ENCODE measurements around the gene HNRNPR.

Gene HNRNPR

DNA sequence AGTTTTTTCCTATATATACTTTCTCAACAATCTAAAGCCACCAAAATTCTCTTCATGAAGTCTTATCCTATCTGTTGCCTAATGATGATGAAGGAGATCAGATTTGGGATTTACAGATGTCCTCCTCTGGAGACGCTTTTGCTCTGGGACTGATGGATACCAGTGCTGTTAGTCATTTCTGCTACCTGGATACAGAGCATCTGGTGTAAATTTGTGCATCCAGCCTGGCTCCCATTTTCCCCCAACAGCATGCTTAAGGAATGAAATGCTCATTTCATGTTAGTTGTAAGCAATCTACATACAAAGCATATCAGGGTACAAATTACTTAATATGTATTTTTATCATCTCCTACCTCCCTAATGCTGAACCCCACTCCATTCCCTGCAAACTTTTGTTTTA, 57.7 kb downstream of the HNRNPR start:
- POLR2A ChIA-PET, result no interaction called here
- DNase-seq (ENCODE audit: extremely low spot score), result no peak
- CTCF ChIA-PET, result no interaction called here
- TF ChIP-seq FOXA1 (IDR thresholded peaks at IDR 0.05) (no peak), HDGF (IDR thresholded peaks at IDR 0.05; ENCODE audit: borderline replicate concordance) (no peak), NFRKB (IDR thresholded peaks at IDR 0.05) (no peak), FOXK2 (IDR thresholded peaks at IDR 0.05) (no peak), FOXM1 (IDR thresholded peaks at IDR 0.05; ENCODE audit: borderline replicate concordance) (no peak), TARDBP (IDR thresholded peaks at IDR 0.05) (no peak), SP1 (IDR thresholded peaks at IDR 0.05) (no peak), LEF1 (IDR thresholded peaks at IDR 0.05; ENCODE audit: borderline replicate concordance) (no peak), CTBP1 (IDR thresholded peaks at IDR 0.05; ENCODE audit: borderline replicate concordance) (no peak), ZNF384 (IDR thresholded peaks at IDR 0.05) (no peak), ARNT (IDR thresholded peaks at IDR 0.05) (no peak), L3MBTL2 (conservative IDR thresholded peaks at IDR 0.05) (no peak), ELF4 (IDR thresholded peaks at IDR 0.05) (no peak), SUZ12 (IDR thresholded peaks at IDR 0.05) (no peak), BHLHE40 (IDR thresholded peaks at IDR 0.05; ENCODE audit: borderline replicate concordance) (no peak)
- TF ChIP-seq, protein P1, sequence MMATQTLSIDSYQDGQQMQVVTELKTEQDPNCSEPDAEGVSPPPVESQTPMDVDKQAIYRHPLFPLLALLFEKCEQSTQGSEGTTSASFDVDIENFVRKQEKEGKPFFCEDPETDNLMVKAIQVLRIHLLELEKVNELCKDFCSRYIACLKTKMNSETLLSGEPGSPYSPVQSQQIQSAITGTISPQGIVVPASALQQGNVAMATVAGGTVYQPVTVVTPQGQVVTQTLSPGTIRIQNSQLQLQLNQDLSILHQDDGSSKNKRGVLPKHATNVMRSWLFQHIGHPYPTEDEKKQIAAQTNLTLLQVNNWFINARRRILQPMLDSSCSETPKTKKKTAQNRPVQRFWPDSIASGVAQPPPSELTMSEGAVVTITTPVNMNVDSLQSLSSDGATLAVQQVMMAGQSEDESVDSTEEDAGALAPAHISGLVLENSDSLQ (IDR thresholded peaks at IDR 0.05), result no peak

DNA sequence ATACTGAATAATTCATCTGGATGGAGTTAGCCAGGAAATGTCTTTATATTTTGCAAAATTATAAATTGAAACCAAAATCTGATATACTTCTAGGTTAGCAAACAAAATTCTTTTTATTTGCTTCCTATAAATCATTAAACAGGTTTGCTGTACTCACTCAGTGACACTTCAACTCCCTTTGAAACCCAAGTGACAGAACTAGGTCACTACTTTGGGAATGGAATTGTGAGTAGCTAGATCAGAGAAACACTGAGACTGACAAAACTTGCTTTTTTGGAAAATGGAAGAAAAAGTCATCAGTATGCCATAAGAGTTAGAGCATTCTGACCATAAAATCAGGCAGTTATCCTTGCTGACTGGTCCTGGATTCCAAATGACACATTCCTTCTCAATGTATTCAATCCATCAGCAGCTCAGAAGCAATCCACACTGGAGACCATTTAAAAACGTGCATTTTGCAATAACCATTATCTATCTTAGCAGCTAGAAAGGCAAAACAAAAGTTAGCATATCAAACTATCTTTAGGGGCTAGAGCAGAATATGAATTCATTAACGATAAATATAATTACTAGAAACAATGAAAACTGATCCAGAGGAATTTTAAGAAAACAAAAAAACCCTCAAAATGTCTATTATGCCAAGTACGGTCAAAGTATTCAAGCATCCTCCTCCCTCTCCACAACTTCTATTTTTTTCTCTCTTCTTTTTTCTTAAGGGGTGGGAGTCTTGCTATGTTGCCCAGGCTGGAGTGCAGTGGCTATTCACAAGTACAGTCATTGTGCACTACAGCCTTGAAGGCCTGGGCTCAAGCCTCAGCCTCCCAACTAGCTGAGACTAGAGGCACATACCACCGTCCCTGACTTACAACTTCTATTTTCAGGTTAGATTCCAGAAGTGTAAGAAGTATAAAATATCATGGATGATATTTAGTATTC, 60.1 kb downstream of the HNRNPR start:
- DNase-seq (ENCODE audit: extremely low spot score), result no peak
- CTCF ChIA-PET, result no interaction called here
- TF ChIP-seq HDGF (IDR thresholded peaks at IDR 0.05; ENCODE audit: borderline replicate concordance) (no peak), BHLHE40 (IDR thresholded peaks at IDR 0.05; ENCODE audit: borderline replicate concordance) (no peak), FOXM1 (IDR thresholded peaks at IDR 0.05; ENCODE audit: borderline replicate concordance) (no peak), SP1 (IDR thresholded peaks at IDR 0.05) (no peak), TARDBP (IDR thresholded peaks at IDR 0.05) (no peak), ARNT (IDR thresholded peaks at IDR 0.05) (no peak), ZNF384 (IDR thresholded peaks at IDR 0.05) (no peak), L3MBTL2 (conservative IDR thresholded peaks at IDR 0.05) (no peak), ELF4 (IDR thresholded peaks at IDR 0.05) (no peak)
- TF ChIP-seq, protein P1 (IDR thresholded peaks at IDR 0.05), result no peak
- POLR2A ChIA-PET, result interaction anchor here (0.6 kb wide), 1 partner anchor 156 kb away, joined by 4 read pairs; no protein-coding TSS in a partner anchor

DNA sequence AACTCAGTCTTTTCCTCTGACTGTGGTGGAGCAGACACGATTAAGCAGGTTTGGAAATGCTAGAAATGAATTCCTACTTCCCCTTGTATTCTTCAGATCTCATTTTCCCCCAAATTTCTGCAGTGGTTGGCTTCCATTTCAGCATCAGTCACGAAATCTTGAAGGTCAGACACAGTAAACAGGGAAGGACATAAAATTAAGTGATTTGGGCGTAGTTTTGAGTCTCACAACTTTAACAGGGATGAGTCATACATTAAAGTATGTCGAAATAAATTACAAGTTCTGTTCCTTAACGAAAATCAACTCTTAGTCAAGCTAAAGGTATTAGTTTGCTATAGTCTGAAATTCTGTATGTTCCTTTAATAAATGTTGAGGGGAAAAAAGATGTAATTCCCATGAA, 61.1 kb downstream of the HNRNPR start:
- no peak for DNase-seq (ENCODE audit: extremely low spot score)
- ChIA-PET CTCF (no interaction called here), POLR2A (interaction anchor here (0.6 kb wide), 1 partner anchor 157 kb away, joined by 4 read pairs; no protein-coding TSS in a partner anchor)
- no peak for TF ChIP-seq HDGF (IDR thresholded peaks at IDR 0.05; ENCODE audit: borderline replicate concordance)
- no peak for TF ChIP-seq L3MBTL2 (conservative IDR thresholded peaks at IDR 0.05)
- TF ChIP-seq FOXK2 (IDR thresholded peaks at IDR 0.05), result no peak
- no peak for TF ChIP-seq TARDBP (IDR thresholded peaks at IDR 0.05)
- TF ChIP-seq NFRKB (IDR thresholded peaks at IDR 0.05), result no peak
- no peak for TF ChIP-seq ARNT (IDR thresholded peaks at IDR 0.05)
- no peak for TF ChIP-seq CTBP1 (IDR thresholded peaks at IDR 0.05; ENCODE audit: borderline replicate concordance)
- TF ChIP-seq SUZ12 (IDR thresholded peaks at IDR 0.05), result no peak
- TF ChIP-seq ZNF384 (IDR thresholded peaks at IDR 0.05), result no peak
- TF ChIP-seq, protein P1 (IDR thresholded peaks at IDR 0.05), result no peak
- no peak for TF ChIP-seq FOXA1 (IDR thresholded peaks at IDR 0.05)

DNA sequence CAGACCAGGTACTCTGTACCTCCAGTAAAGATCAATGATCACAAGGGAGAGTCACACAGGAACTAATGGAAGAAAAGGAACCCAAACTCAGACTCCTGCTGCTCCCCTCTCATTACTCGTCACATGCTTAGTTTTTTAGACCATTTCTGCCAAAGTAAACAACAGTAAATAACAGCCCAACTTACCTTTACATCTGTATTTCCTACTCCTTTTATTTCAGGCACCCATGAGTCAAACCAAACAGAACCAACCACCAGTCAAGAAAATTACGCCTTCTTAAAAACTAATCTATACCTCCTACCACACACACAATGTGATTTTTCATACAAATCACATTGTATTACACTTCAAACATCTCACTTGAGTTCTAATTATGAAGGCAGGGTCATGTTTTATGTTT, 65.4 kb downstream of the HNRNPR start:
- TF ChIP-seq L3MBTL2 (conservative IDR thresholded peaks at IDR 0.05) (no peak), FOXA1 (IDR thresholded peaks at IDR 0.05) (no peak), CTBP1 (IDR thresholded peaks at IDR 0.05; ENCODE audit: borderline replicate concordance) (no peak), TARDBP (IDR thresholded peaks at IDR 0.05) (no peak), ELF4 (IDR thresholded peaks at IDR 0.05) (no peak), ZNF384 (IDR thresholded peaks at IDR 0.05) (no peak), NFRKB (IDR thresholded peaks at IDR 0.05) (no peak), HDGF (IDR thresholded peaks at IDR 0.05; ENCODE audit: borderline replicate concordance) (no peak), FOXK2 (IDR thresholded peaks at IDR 0.05) (no peak), ARNT (IDR thresholded peaks at IDR 0.05) (no peak), BHLHE40 (IDR thresholded peaks at IDR 0.05; ENCODE audit: borderline replicate concordance) (no peak)
- TF ChIP-seq, protein P1 (IDR thresholded peaks at IDR 0.05), result no peak
- CTCF ChIA-PET, result interaction anchor here (1.2 kb wide), 1 partner anchor 11 kb away, joined by 3 read pairs; no protein-coding TSS in a partner anchor
- POLR2A ChIA-PET, result no interaction called here
- DNase-seq (ENCODE audit: extremely low spot score), result no peak

DNA sequence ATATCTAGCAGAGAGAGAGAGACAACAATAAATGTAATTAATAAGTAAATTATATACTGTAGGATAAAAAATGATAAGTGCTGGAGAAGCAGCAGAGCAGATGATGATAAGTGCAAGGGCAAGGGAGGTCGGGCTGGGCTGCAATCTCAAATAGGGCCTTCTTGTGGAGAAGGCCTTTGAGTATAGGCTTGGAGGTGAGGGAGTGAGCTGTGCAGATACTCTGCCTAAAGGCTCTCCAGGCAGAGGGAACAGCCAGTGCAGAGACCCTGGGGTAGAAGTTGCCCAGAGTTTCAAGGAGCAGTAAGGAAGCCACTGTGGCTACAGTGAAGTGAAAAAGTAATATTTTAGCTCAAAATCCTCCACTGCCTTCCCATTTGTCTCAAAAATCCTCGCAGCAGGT, 67.6 kb downstream of the HNRNPR start:
- no peak for TF ChIP-seq LEF1 (IDR thresholded peaks at IDR 0.05; ENCODE audit: borderline replicate concordance)
- no peak for TF ChIP-seq FOXM1 (IDR thresholded peaks at IDR 0.05; ENCODE audit: borderline replicate concordance)
- no peak for TF ChIP-seq ELF4 (IDR thresholded peaks at IDR 0.05)
- no peak for TF ChIP-seq FOXA1 (IDR thresholded peaks at IDR 0.05)
- no peak for TF ChIP-seq L3MBTL2 (conservative IDR thresholded peaks at IDR 0.05)
- no peak for TF ChIP-seq FOXK2 (IDR thresholded peaks at IDR 0.05)
- no peak for TF ChIP-seq CTBP1 (IDR thresholded peaks at IDR 0.05; ENCODE audit: borderline replicate concordance)
- TF ChIP-seq HDGF (IDR thresholded peaks at IDR 0.05; ENCODE audit: borderline replicate concordance), result no peak
- no peak for TF ChIP-seq NFRKB (IDR thresholded peaks at IDR 0.05)
- POLR2A ChIA-PET, result interaction anchor here (1.4 kb wide), 1 partner anchor 68 kb away, joined by 3 read pairs; the partner anchor contains the start of gene HNRNPR
- no peak for DNase-seq (ENCODE audit: extremely low spot score)
- CTCF ChIA-PET, result no interaction called here

All from HEK293T (cell line).